ENCODE data around the gene APOA5.

DNA sequence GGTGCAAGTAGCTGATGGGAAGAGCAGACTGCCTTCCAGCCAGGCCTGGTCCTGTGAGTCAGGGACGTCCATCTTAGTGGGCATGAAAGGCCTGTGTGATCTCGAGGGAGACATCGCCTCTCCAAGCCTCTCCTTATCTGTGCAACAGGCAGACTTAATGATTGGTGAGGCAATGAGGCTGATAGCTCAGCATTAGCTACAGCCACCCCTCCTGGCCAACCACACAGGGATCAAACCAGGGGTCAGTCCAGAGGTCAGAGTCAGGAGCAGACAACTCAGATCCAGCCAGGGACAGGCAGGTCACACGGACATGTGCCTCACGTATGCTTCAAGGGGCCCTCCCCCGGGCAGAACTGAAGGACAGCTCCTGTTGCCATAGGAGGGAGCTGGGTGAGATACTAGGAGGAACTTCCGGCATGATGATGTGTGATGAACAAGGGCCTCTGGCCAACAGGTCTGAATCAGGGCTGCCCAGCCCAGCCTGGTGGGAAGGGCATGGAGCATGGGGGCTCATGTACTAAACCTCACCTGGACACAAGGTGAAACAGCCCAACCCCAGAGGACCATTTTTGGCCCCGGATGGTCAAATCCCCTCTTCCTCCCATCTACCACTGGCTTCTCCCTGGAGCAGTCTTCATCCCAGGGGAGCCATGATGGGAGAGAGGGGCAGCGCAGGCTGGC, 35.2 kb upstream of the APOA5 start:
- no peak for TF ChIP-seq EP300 (IDR thresholded peaks at IDR 0.05)
- TF ChIP-seq, protein P1, sequence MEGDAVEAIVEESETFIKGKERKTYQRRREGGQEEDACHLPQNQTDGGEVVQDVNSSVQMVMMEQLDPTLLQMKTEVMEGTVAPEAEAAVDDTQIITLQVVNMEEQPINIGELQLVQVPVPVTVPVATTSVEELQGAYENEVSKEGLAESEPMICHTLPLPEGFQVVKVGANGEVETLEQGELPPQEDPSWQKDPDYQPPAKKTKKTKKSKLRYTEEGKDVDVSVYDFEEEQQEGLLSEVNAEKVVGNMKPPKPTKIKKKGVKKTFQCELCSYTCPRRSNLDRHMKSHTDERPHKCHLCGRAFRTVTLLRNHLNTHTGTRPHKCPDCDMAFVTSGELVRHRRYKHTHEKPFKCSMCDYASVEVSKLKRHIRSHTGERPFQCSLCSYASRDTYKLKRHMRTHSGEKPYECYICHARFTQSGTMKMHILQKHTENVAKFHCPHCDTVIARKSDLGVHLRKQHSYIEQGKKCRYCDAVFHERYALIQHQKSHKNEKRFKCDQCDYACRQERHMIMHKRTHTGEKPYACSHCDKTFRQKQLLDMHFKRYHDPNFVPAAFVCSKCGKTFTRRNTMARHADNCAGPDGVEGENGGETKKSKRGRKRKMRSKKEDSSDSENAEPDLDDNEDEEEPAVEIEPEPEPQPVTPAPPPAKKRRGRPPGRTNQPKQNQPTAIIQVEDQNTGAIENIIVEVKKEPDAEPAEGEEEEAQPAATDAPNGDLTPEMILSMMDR (IDR thresholded peaks at IDR 0.05): no peak
- no peak for TF ChIP-seq POLR2A (IDR thresholded peaks at IDR 0.05)
